Activated T-cell treated with anti-CD3 and anti-CD28 coated beads for 48 hours (primary cell): ENCODE results near the gene MCF2L.
"Not testable (repeated sequence)": the region's sequence is repeated elsewhere in the genome, so short reads cannot be mapped to it uniquely, and the experiment has no call there.

ENCODE experiments used
- DNase-seq: peaks from one replicate; pipeline ENCODE4 v3.0.0-alpha.2; 2020; ENCODE audit warnings: low read depth

Gene MCF2L

DNA sequence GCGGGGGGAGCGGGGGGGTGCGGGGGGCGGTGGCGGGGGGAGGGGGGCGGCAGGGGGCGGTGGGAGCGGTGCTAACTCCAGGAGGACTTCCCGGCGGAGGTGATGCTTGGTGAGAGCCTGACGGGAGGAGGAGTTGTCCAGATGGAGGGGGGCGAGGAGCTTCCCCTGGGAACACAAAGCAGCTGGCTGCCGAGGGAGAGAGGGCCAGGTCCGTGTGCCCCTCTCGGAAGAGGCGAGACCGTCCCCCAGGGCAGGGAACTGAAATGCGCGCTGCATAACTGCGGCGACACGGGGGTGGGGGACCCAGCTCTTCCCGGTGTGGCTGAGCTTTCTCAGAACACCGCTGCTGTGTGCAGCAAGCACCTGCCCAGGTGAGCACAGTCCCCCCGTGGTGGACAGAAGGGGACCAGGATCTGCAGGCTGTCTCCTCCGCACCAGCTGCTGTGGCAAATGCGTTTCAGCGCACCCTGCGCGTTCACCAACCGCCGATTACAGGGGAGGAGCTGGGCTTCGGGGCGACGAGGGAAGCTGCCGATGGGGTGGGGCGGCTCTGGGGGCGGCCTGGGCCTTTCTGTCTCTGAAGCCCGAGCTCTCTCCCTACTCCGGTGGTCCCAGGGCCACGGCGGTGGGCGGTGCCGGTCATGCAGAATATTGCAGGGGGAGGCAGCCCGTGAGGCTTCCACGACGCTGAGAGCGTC lies 81.9 kb downstream of the MCF2L start:
- DNase-seq, result no peak

GRCh38 chr13:113051641-113052040 lies 82.6 kb downstream of the MCF2L start:
- no peak for DNase-seq

DNA sequence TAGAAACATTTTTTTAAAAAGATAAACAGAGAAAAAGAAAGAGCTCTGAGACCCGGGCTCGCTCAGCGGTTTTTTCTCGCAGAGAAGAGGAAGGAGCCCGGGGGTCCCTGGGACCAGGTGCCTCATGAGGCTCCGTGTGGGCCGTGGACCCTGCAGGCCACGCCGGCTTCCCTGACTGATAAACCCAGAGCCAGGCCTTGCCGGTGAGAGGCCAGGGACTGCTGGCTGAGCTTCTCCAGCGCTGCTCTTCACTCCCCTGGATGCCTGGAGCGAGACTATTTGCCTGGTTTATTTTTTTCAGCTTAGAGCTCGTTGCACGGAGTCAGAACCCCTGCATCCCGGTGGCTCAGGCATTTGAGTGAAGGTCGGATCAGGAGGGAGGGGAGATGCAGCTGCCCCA lies 83.2 kb downstream of the MCF2L start:
- DNase-seq, result no peak

DNA sequence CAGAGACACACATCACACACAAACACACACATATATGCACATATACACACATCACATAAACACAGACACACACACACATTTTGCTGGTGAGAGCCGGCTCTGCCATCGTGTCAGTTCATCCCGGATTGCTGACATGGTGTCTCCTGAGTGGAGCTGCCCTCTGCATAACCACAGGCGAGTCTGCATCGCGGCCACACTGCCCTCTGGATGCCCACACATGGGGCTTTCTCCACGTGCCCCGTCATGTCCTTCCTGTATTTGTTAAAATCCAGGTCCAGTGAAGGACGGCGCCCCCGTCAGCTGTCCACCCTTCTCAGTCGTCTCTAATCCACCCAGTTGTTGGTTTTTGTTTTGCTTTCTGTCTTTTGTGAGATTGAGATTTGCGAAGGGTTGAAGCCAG lies 84.0 kb downstream of the MCF2L start:
- DNase-seq, result no peak

- DNase-seq, result no peak
Measured at GRCh38 chr13:113053376-113053775, 84.4 kb downstream of the MCF2L start.

- DNase-seq, result no peak
Measured at GRCh38 chr13:113053801-113054604, 85.0 kb downstream of the MCF2L start.

GRCh38 chr13:113057084-113057483 lies 88.1 kb downstream of the MCF2L start:
- DNase-seq, result no peak

- DNase-seq, result not testable (repeated sequence)
Measured at GRCh38 chr13:113057559-113057958, 88.5 kb downstream of the MCF2L start.

DNA sequence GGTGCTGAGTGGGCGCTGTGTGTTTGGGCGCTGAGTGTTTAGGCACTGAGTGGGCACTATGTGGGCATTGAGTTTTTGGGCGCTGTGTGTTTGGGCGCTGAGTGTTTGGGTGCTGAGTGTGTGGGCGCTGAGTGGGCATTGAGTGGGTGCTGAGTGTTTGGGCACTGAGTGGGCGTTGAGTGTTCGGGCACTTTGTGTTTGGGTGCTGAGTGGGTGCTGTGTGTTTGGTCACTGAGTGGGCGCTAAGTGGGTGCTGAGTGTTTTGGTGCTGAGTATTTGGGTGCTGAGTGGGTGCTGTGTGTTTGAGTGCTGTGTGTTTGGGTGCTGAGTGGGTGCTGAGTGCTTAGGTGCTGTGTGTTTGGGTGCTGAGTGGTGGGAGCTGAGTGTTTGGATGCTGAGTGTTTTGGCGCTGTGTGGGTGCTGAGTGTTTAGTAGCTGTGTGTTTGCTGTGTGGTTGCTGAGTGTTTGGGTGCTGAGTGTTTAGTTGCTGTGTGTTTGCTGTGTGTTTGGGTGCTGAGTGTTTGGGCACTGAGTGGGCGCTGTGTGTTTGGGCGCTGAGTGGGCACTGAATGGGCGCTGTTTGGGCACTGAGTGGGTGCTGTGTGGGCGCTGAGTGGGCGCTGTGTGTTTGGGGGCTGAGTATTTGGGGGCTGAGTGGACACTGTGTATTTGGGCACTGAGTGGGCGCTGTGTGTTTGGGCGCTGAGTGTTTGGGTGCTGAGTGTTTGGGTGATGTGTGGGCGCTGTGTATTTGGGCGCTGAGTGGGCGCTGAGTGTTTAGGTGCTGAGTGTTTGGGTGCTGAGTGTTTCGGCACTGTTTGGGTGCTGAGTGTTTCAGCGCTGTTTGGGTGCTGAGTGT lies 89.3 kb downstream of the MCF2L start:
- no peak for DNase-seq

- no peak for DNase-seq
Measured at GRCh38 chr13:113058988-113059850, 90.2 kb downstream of the MCF2L start.

GRCh38 chr13:113059891-113060290 lies 90.9 kb downstream of the MCF2L start:
- DNase-seq, result no peak

DNA sequence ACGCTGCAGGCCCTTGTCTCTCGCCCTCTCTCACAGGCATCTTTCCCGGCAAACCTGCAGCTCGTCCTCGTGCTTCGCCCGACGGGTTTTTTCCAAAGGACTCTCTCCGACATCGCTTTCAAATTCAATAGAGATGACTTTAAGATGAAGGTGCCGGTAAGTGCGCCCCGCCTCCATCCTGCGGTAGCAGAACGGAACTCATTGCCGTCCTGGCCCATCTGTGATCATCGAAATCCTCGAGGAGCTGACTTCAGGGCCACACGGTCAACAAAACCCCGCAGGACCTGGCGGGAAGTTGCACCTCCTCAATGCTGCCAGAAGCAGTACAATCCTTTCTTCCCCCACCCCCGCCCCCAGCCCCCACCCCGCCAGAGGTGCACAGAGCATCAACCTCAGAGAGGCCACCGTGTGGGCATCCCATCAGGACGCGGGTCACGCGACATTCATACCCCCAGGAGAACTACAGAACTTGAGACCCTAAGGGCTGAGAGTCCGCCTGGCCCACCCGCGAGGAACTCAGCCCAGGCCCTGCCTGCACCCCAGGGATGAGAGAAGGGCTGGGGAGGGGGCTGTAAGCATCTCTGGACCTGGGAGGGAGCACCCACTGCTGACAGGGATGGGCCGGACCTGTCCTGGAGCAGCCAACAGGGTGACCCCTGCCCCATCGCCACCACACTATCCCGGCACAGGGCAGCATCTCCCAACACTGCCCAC lies 91.7 kb downstream of the MCF2L start:
- DNase-seq, result no peak

DNA sequence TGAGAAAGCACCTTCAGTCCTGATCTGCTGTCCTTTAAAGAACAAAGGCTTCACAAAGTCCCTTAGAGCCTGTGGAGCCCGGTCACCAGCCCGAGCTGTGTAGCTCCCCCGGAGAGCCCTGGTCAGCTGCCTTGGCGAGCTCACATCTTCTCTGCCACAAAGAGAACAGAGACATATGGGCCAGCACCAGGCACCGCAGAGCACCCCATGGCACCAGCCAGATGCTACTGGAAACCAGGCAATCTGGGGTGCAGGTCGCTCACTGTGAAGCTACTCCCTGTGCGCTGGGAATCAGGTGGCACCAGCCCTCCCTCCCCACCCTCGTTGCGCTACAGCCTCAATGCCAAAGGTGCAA lies 92.2 kb downstream of the MCF2L start:
- no peak for DNase-seq

DNA sequence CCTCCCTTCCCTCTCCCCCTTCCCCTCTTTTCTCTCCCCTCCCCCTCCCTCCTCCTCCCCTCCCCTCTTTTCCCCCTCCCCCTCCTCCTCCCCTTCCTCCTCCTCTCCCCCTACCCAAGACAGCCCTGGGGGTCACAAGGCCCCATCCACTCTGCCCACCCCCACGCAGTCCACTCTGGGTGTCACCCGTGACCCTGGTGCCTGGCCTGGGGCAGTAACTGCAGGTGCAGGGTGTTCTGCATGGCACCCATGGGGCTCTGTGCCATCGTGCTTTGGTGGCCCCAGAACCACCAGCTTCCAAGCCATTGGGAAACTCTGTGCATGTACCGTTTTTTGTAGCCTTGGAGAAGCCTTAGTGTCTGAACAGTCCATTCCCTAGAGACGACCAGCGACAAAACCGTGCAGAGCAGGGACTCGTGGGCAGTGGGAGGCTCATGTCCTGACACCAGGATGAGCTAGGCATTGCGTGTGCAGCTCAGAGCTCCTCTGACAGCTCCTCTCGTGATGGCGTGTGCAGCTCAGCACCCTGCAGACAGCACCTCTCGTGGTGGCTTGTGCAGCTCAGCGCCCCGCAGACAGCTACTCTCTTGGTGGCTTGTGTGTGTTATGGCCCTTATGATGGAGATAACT lies 92.9 kb downstream of the MCF2L start:
- DNase-seq, result no peak

DNA sequence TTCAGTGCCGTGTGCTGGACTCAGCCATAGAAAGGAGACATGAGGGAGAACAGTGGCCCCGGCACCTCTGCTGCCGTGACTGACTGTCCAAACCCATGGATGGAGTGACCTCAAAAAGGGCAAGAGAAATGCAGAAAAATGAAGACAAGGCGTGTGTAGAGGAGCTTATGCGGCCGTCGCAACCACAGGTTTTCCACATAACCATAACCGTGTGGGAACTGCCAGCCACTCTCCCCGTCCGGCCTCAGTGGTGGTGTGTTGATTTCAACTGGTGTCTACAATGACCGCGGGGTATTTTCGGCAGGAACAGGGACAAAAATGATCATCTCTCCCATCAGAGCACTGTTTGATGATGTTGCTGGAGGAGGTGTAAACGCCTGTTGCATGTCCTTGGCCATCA lies 93.7 kb downstream of the MCF2L start:
- no peak for DNase-seq

GRCh38 chr13:113063091-113063491 lies 94.1 kb downstream of the MCF2L start:
- DNase-seq, result no peak

GRCh38 chr13:113064000-113064533 lies 95.1 kb downstream of the MCF2L start:
- DNase-seq, result no peak

- no peak for DNase-seq
Measured at GRCh38 chr13:113064534-113065405, 95.8 kb downstream of the MCF2L start.

DNA sequence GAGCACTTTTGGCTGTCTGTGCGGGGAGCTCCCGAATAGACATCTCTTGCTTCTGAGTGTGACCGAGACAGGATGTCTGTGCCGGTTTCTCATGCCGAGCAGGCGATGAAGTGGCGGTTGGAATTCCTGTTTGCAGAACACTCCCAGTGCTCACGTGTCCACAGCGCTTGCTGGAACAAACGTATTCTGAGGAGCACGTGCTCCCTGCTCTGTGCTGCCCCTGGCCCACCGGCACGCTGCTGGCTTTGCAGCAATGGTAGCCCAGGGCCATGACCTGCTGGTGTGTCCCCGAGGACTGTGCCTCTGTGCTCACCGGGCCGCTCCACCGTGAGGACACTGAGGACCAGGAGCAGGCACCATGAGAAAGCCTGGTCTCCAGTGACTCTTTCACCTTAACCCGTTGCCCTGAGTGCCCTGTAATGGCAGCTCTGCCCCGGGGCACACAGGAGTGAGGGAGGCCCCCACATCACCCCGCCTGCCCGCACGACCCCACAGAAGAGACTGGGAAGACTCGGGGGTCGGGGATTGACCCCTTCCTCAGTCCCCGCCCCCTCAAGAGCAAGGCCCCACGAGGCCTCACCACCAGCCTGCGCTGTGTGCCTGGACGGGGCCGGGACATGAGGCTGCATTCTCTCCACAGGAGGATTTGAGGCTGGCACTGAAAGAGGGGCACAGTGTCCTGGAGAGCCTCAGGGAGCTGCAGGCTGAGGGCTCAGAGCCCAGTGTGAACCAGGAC lies 96.6 kb downstream of the MCF2L start:
- DNase-seq, result no peak
